HG03432 (cell line): ENCODE results near the gene OR4S1.
A peak's percentile ranks its signal among the peaks of the same experiment; 100 is the strongest.
"Not testable (repeated sequence)": the region's sequence is repeated elsewhere in the genome, so short reads cannot be mapped to it uniquely, and the experiment has no call there.

Experiments used
- ATAC-seq: cut with Tn5 transposase; IDR thresholded peaks from one replicate; pipeline ENCODE4 v1.9.1; 2021; ENCODE audit warnings: mild to moderate bottlenecking, moderate library complexity; ENCODE audit not compliant: unreplicated experiment

Gene OR4S1, protein sequence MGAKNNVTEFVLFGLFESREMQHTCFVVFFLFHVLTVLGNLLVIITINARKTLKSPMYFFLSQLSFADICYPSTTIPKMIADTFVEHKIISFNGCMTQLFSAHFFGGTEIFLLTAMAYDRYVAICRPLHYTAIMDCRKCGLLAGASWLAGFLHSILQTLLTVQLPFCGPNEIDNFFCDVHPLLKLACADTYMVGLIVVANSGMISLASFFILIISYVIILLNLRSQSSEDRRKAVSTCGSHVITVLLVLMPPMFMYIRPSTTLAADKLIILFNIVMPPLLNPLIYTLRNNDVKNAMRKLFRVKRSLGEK

DNA sequence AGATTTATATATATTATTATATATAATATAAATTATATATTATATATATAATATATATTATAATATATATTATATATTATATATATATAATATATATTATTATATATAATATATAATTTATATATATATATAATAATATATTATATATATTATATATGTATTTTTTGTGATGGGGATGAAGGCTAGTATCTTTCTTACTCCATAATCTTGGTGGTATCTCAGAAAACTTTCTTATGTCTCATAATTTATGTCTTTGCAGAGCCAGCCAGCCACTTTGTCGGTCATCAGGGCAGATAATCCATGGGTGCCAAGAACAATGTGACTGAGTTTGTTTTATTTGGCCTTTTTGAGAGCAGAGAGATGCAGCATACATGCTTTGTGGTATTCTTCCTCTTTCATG lies at the start of gene OR4S1:
Gene OR4S1, plus strand, starts transcription at position 301 of the 400 bp plus-strand sequence. Its CDS starts 0 bp downstream, at position 301.
- ATAC-seq = no peak

- ATAC-seq = no peak
These were observed 44.4 kb upstream of the OR4S1 start for GRCh38 chr11:48261600-48261999.

DNA sequence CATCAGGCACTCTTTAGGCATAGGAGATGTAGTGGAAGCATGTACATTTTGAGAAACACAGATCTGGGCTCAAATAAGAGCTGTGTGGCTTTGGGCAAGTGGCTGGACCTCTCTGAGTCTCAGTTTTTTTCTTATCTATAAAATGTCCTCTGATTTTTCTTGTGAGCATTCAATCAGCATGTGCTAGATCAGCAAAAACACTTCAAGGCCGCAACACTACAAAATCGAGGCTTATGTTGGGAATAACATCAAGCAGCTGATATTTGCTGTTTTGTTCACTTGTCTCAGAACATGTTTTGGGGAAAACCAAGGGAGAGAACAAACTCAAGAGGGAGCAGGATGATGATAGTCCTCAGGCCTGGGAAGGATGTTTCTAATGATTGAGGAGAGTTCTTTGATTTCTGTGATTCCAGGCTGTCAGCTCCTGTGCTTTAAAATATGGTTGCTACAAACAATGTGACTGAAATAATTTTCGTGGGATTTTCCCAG lies 42.6 kb upstream of the OR4S1 start, which contains the start of gene OR4X1:
Gene OR4X1, plus strand, starts transcription at position 439 of the 489 bp plus-strand sequence. Its CDS starts 0 bp downstream, at position 439.
- no peak for ATAC-seq

DNA sequence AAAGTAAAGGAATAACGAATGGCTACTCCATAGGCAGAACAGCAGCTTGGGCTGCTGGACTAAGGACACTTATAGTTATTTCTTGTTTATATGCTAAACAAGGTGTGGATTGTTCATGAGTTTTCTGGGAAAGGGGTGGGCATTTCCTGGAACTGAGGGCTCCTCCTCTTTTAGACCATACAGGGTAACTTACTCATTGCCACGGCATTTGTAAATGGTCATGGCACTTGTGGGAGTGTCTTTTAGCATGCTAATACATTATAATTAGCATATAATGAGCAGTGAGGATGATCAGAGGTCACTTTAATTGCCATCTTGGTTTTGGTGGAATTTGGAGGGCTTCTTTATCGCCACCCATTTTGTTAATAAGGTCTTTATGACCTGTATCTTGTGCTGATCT lies 35.4 kb upstream of the OR4S1 start:
- ATAC-seq = no peak

GRCh38 chr11:48272606-48273005 lies 33.4 kb upstream of the OR4S1 start:
- no peak for ATAC-seq

- peak; percentile 93 for ATAC-seq
These were observed 1.9 kb downstream of the OR4S1 start for GRCh38 chr11:48307760-48308386.

DNA sequence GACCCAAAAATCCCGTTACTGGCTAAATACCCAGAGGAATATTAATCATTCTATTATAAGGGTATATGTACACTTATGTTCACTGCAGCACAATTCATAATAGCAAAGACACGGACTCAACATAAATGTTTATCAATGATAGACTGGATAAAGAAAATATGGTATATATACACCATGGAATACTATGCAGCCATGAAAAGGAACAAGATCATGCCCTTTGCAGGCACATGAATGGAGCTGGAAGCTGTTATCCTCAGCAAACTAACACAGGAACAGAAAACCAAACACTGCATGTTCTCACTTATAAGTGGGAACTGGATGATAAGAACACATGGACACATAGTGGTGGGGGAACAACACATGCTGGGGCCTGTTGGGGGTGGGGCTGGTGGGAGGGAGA lies 7.6 kb downstream of the OR4S1 start:
- not testable (repeated sequence) for ATAC-seq

GRCh38 chr11:48319813-48320212 lies 13.8 kb downstream of the OR4S1 start:
- not testable (repeated sequence) for ATAC-seq

GRCh38 chr11:48324620-48325019 lies 18.6 kb downstream of the OR4S1 start, which contains the start of gene OR4C3:
Gene OR4C3 (plus strand): TSS chr11:48324920. CDS start chr11:48325022, 102 bp downstream.
- not testable (repeated sequence) for ATAC-seq

- no peak for ATAC-seq
These were observed 35.4 kb downstream of the OR4S1 start for GRCh38 chr11:48341466-48341865.

- not testable (repeated sequence) for ATAC-seq
These were observed 36.5 kb downstream of the OR4S1 start for GRCh38 chr11:48342505-48342904.

DNA sequence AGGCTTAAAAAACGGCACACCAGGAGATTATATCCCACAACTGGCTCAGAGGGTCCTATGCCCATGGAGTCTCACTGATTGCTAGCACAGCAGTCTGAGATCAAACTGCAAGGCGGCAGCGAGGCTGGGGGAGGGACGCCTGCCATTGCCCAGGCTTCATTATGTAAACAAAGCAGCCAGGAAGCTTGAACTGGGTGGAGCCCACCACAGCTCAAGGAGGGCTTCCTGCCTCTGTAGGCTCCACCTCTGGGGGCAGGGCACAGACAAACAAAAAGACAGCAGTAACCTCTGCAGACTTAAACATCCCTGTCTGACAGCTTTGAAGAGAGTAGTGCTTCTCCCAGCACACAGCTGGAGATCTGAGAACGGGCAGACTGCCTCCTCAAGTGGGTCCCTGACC lies 40.3 kb downstream of the OR4S1 start:
- not testable (repeated sequence) for ATAC-seq

DNA sequence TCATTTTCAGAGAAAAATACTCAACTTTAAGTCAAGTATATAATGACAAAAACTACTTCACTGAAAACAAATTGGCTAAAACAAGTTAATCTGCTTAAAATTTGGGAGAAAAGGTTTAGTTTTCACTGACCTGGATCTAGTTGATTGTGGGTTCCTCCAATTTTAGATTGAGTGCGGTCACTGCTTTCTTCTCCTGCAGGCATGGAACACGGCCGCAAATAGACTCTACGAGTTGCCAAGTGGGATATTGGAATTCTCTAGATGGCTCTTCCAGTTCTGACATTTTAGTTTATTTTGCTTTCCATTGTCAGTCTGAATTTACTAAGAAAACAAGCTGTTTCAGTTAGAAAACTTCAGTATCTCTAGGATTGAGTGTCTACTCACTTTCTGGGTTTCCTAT lies 48.0 kb downstream of the OR4S1 start:
- no peak for ATAC-seq

GRCh38 chr11:48354677-48355076 lies 48.7 kb downstream of the OR4S1 start:
- ATAC-seq = no peak
